Muscle layer of duodenum (tissue), 2 donors: ENCODE data around the gene SYNDIG1.

Experiments used
- H3K27ac ChIP-seq: one replicate; pipeline ENCODE4 v1.7.0; 2013; ENCODE audit warnings: mild to moderate bottlenecking, low read length
- H3K27me3 ChIP-seq: one replicate; pipeline ENCODE4 v1.7.0; 2013; ENCODE audit warnings: low read depth, mild to moderate bottlenecking, control low read depth, low read length
- H3K36me3 ChIP-seq, 2 donors: one replicate each; pipeline ENCODE4 v1.7.0; 2013; ENCODE audit warnings: low read length in 2 of 2, control low read depth in 1 of 2, mild to moderate bottlenecking in 1 of 2; ENCODE audit not compliant: insufficient read depth in 2 of 2, control insufficient read depth in 1 of 2
- H3K4me1 ChIP-seq, 2 donors: one replicate each; pipeline ENCODE4 v1.7.0; 2013; ENCODE audit warnings: low read length in 2 of 2, mild to moderate bottlenecking in 2 of 2, control low read depth in 1 of 2, moderate library complexity in 1 of 2; ENCODE audit not compliant: insufficient read depth in 2 of 2, control insufficient read depth in 1 of 2
- H3K4me3 ChIP-seq, 2 donors: one replicate each; pipeline ENCODE4 v1.7.0; 2013; ENCODE audit warnings: low read length in 2 of 2, low read depth in 1 of 2, mild to moderate bottlenecking in 1 of 2
- H3K9me3 ChIP-seq, 2 donors: one replicate each; pipeline ENCODE4 v1.7.0; 2013; ENCODE audit warnings: low read length in 2 of 2, control low read depth in 1 of 2, mild to moderate bottlenecking in 1 of 2; ENCODE audit not compliant: control insufficient read depth in 1 of 2
- donor health status: healthy.

Gene SYNDIG1

DNA sequence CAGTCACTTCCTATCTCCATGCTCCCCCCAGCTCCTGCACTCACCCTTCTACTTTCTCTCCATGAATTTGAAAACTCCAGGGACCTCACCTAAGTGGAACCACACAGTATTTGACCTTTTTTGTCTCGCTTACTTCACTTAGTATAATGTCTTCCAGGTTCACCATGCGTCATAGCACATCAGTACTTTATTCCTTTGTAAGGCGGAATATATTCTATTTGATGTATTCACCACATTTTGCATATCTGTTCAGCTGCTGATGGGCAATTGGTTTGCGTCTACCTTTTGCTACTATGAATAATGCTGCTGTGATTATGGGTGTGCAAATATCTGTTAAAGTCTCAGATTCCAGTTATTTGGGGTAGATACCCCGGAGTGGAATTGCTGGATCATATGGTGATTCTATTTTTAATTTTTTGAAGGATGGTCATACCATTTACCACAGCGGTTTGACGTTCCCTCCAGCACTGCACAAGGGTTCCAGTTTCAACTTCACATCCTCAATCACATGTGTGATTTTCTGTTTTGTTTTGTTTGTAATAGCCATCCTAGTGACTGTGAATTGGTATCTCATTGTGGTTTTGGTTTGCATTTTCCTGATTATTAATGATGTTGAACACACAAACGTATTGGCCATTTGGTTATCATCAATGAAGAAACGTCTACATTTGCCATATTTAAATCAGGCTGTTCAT is 20.3 kb upstream of the SYNDIG1 start:
- H3K4me3 ChIP-seq, result no peak overlapping the region
- H3K27ac ChIP-seq, result no peak overlapping the region
- H3K9me3 ChIP-seq, result no peaks in the 10 kb centered on the region
- no peaks in the 10 kb centered on the region for H3K4me1 ChIP-seq
- H3K36me3 ChIP-seq, result no peaks in the 10 kb centered on the region
- no peaks in the 10 kb centered on the region for H3K27me3 ChIP-seq

DNA sequence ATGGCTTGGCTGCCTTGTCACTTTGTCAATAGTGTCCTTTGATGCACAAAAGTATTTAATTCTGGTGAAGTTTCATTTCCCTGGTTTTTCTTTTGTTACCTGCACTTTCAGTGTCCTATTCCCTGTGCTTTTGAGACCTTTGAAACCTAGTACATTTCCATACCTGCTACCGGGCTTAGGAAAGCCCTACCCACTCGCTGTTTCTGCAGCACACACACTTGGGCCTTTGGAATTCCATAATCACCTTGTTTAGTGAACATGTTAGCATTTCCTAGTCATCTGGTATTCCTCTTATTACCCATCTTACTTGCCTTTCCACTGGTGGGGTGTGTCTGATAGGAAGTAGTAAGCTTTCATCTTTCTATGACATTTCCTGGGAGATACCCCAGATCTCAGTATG is 19.3 kb upstream of the SYNDIG1 start:
- Histone ChIP-seq H3K27ac (no peak overlapping the region), H3K4me3 (no peak overlapping the region), H3K27me3 (no peaks in the 10 kb centered on the region), H3K4me1 (no peaks in the 10 kb centered on the region), H3K36me3 (no peaks in the 10 kb centered on the region), H3K9me3 (no peaks in the 10 kb centered on the region)

DNA sequence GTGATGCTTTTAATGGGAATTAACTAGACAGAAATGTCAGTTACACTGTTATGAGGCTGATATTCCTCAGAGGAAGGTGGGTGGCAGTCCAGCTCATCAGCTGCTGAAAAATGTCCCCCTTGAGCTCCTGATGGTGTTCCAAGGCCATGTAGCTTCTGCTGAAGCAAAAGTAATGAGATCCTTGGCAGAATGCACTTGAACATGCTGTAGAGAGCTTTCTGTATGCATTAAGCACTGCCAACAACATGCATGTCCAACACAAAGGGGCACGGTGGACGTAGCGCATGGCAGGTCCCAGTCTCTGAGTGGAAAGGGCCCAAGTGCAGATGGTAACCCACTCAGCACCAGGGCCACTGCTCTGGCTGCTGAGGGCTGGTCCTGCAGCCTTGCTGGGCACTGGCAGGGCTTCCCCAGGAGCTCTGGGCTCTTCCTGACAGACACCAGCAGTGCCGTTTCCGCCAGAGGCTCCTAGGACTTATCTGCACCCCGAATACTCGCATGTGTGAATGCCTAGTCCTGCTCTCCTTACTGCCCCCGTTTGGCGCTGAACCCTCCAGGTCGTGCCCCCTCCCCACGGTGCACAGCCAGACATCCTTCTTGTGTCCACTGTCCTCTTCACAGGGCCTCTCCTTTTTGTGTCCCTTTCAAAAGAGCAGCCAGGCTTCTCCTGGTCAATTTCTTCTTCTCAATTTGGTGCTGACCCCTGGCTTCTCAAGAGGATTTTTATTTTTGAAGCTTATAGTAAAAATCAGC is 18.6 kb upstream of the SYNDIG1 start:
- H3K9me3 ChIP-seq, result no peaks in the 10 kb centered on the region
- H3K36me3 ChIP-seq, result no peaks in the 10 kb centered on the region
- H3K27ac ChIP-seq, result no peak overlapping the region
- H3K27me3 ChIP-seq, result no peaks in the 10 kb centered on the region
- H3K4me3 ChIP-seq, result no peak overlapping the region
- no peaks in the 10 kb centered on the region for H3K4me1 ChIP-seq

DNA sequence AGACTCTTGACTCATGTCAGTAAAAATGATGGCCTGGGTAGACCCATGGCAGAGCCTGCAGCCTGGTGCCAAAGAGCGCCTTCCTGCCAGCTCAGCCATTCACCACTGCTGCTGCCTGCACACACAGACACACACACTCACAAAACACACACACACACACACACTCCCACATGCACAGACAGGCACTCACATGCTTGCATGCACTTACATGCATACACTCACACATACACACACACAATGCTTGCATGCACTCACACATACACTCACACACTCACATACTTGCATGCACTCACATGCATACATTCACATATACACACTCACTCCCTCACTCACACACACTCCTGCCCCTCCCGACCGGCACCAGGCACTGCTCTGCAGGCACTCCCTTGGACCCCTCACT is 18.0 kb upstream of the SYNDIG1 start:
- Histone ChIP-seq H3K4me1 (no peaks in the 10 kb centered on the region), H3K36me3 (no peaks in the 10 kb centered on the region), H3K9me3 (no peaks in the 10 kb centered on the region), H3K4me3 (no peak overlapping the region), H3K27ac (no peak overlapping the region), H3K27me3 (no peaks in the 10 kb centered on the region)

DNA sequence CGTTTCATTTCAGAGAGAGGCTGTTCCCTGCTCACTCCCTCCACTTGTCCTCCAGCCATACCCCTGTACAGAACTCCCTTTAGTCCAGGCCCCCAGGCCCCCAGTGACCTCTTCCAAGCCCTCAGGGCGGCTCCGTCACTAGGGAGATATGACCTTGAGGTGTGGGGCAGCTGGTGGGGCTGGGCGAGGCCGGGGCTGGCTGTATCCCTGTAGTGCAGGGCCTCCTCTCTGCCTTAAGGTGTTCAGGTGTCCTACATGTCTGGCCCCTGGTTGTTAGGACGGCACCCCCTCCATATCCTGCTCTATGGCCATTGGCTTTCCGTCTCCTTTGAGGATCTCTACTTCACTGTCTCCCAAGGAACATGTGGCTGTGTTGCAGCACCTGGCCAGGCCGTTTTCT is 17.4 kb upstream of the SYNDIG1 start:
- no peak overlapping the region for H3K4me3 ChIP-seq
- H3K4me1 ChIP-seq, result no peaks in the 10 kb centered on the region
- no peaks in the 10 kb centered on the region for H3K27me3 ChIP-seq
- H3K27ac ChIP-seq, result no peak overlapping the region
- H3K9me3 ChIP-seq, result no peaks in the 10 kb centered on the region
- H3K36me3 ChIP-seq, result no peaks in the 10 kb centered on the region

DNA sequence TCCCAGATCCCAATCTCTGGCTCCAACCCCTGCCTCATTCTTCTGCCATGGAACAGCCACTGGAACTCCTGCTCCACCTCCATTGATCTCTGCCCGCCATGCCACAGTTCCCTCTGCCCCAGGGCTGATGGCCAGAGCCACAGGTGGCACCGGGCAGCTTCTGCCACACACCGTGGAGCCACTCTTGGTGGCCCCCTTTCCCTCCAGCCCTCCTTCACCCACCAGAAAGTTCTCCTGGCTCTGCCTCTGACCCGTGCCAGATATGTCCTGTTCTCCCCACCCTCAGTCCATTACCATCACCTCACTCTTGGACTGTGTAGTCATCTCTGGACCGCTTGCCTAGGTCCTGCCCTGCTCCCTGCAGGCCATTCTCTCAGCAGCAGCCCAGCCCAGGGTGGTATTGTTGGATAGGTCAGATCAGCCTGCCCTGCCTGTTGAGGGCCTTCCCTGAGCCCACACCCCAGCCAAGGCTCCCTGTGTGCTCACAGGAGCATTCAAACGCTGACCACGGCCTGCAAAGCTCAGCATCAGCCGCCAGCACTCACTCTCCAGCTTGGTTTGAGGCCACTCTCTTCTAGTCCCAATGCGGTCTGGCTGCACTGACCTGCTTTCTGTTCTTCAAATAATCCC is 16.8 kb upstream of the SYNDIG1 start:
- Histone ChIP-seq H3K9me3 (no peaks in the 10 kb centered on the region), H3K4me1 (no peaks in the 10 kb centered on the region), H3K36me3 (no peaks in the 10 kb centered on the region), H3K27me3 (no peaks in the 10 kb centered on the region), H3K4me3 (no peak overlapping the region), H3K27ac (no peak overlapping the region)

DNA sequence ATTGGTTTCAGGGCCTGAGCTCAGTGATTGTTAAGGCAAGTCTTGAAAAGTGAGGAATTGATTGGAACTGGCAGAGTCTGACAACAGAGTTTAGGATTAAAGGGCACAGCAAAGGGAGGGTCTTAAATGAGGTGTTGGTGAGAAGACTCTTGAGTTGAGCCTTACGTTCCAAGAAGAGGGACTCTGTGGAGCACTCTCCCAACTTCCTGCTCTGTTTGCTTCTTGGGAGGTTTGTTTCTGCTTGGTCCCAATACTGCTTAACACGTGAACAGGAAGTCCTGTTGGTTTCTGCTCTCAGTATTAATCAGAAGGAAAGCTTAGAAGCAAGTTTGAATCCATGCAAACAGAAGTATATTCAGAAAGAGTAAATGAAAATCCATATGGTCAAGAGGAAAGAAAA is 15.6 kb upstream of the SYNDIG1 start:
- no peaks in the 10 kb centered on the region for H3K36me3 ChIP-seq
- H3K27ac ChIP-seq, result no peak overlapping the region
- H3K4me3 ChIP-seq, result no peak overlapping the region

DNA sequence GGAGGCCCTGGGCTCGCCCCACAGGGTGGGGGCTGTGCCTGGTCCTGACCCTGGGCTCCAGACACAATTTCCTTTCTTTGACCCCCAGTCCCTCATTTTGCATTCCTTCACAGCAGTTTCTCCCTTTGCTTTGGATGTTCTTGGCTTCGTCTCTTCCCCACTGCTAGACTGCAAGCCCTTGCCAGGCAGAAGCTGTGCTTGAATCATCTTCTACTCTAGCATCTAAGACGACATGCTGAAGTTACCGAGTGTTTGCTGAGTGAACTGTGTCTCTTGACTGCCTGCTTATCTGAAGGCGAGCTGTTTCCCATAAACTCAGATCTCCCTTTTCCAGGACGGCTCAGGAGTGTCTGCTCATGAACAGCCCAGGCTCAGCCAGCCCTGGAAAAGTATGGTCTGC is 14.3 kb upstream of the SYNDIG1 start:
- H3K27ac ChIP-seq, result no peak overlapping the region
- no peaks in the 10 kb centered on the region for H3K36me3 ChIP-seq
- H3K4me3 ChIP-seq, result no peak overlapping the region
- no peaks in the 10 kb centered on the region for H3K4me1 ChIP-seq
- H3K9me3 ChIP-seq, result no peaks in the 10 kb centered on the region
- no peaks in the 10 kb centered on the region for H3K27me3 ChIP-seq

More for the DNA sequence above, 15.6 kb upstream of the SYNDIG1 start:
- no peaks in the 10 kb centered on the region for H3K9me3 ChIP-seq
- no peaks in the 10 kb centered on the region for H3K27me3 ChIP-seq
- H3K4me1 ChIP-seq, result no peaks in the 10 kb centered on the region

DNA sequence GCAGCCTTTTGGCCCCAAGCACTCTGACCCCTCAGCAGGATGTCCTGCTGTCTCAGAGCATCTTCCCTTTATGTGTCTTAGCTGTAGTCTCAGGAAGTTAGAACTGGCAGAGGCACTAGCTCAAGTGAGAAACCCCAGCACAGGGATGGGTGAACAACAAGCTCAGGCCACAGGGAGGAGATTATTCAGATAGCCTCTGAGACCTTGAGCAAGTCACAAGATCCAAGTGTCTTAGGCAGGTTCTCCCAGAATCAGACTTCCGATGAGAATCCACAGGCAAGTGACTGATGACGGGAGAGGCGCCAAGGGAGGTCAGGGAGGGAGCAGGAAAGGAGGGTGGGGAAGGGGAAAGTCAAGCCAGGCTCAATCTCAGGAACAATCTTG is 13.0 kb upstream of the SYNDIG1 start:
- no peaks in the 10 kb centered on the region for H3K36me3 ChIP-seq
- no peak overlapping the region for H3K27ac ChIP-seq
- no peaks in the 10 kb centered on the region for H3K9me3 ChIP-seq
- no peak overlapping the region for H3K4me3 ChIP-seq
- no peaks in the 10 kb centered on the region for H3K27me3 ChIP-seq
- H3K4me1 ChIP-seq, result no peaks in the 10 kb centered on the region

DNA sequence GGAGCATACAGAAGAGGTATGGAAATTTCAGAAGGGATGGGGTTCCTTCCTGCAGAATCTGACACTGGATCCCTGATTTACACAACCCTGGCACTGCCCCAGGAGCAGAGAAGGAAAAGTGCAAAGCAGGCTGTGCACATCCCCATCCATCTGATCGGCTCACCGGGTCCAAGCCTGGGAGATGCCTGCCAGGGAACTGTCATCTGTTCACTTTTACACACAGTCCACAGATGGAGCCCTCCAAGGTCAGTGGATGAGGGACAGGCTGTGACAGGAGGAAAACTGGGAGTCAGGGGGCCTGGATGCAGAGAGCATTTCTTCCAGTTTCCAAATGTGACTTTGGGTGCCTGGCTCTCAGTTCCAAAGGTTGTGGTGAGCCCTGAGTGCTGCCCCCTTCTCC is 11.0 kb upstream of the SYNDIG1 start:
- Histone ChIP-seq H3K27me3 (no peaks in the 10 kb centered on the region), H3K27ac (no peak overlapping the region), H3K4me3 (no peak overlapping the region), H3K4me1 (no peaks in the 10 kb centered on the region), H3K36me3 (no peaks in the 10 kb centered on the region), H3K9me3 (no peaks in the 10 kb centered on the region)

DNA sequence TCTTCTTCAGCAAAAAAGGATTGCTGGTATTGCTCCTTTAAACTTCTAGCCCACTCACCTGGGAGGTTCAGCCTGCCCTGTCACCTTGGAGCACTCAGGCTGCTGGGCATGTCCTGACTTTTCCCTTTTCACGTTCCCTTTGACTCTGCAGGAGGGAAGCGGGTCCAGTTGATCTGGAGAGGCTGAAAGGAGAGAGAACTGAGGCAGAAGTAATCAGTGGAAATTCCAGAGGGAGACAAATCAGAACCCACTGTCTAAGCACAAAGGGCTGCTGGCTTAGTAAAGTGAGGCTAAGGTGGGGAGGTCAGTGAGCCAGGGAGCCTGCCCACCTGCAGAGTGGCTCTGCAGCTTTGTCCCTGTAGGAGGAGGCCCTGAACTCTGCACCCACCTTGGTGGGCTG is 9.7 kb upstream of the SYNDIG1 start:
- H3K4me3 ChIP-seq, result no peak overlapping the region
- H3K9me3 ChIP-seq, result no peaks in the 10 kb centered on the region
- H3K27ac ChIP-seq, result no peak overlapping the region
- no peaks in the 10 kb centered on the region for H3K36me3 ChIP-seq
- no peaks in the 10 kb centered on the region for H3K4me1 ChIP-seq
- no peaks in the 10 kb centered on the region for H3K27me3 ChIP-seq
